GM18526 (cell line): ENCODE results near the gene PRPF8.

Experiments used
- POLR2A ChIP-seq: IDR thresholded peaks from 3 replicates; pipeline ENCODE4 v1.6.1; 2011; ENCODE audit not compliant: insufficient read length; ENCODE audit errors: extremely low read depth

PRPF8 gene

DNA sequence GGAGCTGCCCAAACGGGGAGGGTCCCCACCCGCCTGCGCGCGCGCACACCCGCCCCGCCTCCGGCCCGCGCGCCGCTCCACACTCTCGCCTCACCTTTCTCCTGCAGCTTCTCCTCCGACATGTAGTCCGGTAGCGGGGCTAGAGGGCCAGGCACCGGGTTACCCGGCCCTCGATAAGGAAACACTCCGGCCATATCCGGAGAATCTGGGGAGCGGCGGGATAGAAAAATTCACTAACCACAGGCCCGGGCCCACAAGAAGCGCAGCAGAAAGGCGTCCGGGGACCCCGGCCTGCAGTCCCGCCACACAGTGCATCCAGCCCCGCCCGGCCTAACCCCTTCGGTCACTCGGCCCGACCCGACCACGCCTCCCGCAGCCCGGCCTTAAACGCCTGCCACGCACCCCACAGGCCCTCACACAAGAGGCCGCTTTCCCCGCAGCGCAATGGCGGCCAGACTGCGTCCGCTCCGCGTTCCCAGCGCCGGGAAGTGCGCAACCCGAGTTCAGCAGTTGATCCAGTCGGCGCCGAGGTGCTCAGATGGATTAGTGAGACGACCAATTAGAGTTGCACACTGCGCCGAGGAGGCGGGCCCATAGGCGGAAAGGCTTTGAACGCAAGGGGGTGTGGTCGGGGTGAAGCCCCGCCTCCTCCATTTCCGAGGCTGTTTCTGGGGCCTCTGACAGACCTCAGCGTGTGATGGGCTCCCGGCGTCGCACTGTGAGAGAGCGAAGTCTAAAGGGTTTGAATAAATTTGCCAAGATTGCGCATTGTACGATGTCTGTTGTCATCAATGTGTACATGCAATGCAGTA, at the start of gene PRPF8:
Gene PRPF8, minus strand, starts transcription at position 490 of the 812 bp plus-strand sequence. Its CDS starts 296 bp downstream, at position 194.
- peak; percentile 94 for TF ChIP-seq POLR2A

DNA sequence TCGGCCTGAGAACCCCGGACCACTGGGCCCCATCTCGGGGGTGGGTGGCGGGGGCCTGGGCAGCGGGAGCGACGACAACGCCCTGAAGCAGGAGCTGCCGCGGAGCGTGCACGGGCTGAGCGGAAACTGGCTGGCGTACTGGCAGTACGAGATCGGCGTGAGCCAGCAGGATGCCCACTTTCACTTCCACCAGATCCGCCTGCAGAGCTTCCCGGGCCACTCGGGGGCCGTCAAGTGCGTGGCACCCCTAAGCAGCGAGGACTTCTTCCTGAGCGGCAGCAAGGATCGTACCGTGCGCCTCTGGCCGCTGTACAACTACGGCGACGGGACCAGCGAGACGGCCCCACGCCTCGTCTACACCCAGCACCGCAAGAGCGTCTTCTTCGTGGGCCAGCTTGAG, 49.1 kb upstream of the PRPF8 start:
- TF ChIP-seq POLR2A: no peak

DNA sequence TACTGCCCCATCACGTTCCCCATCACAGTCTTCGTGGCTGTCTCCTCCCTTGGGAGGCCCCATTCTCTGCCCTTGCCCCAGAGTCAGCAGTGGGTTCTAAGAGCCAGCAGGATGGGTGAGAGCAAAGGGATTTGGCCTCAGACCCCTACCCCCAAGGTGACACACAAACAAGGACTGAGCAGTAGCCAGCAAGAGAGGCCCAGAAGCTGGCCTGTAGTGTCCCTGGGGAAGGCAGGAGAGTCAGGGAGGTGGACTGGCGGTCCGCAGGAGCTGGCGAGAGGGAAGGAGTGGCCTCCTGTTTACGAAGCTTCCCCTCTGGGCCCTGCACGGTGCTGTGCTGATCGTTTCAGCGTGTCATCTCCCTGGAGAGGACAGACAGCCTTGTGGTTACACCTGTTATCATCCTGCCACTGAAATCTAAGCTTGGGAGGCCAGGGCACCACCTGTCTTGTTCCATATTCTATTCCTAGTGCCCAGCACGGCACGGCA, 48.2 kb upstream of the PRPF8 start:
- no peak for TF ChIP-seq POLR2A

DNA sequence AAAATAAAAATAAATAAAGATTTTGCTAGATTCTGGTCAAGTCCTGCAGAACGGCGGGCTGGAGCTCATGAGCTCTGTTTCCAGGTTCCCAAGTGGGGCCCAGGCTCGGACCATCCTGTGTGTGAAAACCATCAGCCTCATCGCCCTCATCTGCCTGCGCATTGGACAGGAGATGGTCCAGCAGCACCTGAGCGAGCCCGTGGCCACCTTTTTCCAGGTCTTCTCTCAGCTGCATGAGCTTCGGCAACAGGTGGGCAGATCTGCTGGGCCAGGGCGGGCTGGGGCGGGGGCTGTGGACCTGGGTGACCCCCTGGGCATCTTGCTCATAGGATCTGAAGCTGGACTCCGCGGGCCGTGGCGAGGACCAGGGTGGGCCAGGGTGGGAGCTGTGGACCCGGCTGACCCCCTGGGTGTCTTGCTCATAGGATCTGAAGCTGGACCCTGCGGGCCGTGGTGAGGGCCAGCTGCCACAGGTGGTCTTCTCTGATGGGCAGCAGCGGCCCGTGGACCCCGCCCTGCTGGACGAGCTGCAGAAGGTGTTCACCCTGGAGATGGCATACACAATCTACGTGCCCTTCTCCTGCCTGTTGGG, 47.7 kb upstream of the PRPF8 start:
- TF ChIP-seq POLR2A: no peak

DNA sequence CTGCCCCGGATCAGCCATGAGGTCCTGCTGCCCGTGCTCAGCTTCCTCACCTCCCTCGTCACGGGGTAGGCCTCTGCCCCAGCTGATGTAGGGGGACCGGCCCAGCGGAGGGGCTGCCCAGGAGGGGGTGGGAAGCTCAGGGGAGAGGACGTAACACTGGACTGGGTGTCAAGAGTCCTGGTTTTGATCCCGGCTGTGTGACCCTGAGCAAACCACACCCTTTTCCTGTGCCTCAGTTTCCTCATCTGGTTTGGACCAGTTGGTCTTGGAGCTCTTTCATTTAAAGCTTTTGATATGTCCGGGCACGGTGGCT, 46.5 kb upstream of the PRPF8 start:
- no peak for TF ChIP-seq POLR2A

DNA sequence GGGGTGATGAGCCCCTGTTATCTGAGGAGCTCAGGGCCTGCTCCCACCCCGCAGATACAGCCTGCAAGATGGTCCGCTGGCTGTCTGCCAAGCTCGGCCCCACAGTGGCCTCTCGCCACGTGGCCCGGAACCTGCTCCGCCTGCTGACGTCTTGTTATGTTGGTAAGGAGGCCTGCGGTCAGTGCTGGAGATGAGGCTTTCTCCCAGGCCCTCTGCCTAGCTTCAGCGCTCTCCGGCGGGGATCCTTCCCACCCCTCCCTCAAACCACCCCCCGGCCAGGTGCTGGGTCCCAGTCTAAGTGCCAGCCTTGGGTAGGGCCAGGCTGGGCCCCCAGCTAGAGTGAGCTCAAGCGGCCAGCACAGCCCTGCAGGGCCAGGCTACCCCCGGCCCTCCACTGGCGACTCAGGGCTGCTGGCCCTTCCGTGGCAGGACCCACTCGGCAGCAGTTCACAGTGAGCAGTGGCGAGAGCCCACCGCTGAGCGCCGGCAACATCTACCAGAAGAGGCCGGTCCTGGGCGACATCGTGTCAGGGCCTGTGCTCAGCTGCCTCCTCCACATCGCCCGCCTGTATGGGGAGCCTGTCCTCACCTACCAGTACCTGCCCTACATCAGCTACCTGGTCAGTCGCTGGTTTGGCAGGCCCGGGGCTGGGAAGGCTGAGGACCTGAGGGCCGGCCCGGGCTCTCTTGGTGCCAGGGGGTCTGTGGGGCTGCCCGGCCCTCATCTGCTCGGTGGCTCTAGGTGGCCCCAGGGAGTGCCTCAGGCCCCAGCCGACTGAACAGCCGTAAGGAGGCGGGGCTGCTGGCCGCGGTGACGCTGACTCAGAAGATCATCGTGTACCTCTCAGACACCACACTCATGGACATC, 45.9 kb upstream of the PRPF8 start:
- no peak for TF ChIP-seq POLR2A

DNA sequence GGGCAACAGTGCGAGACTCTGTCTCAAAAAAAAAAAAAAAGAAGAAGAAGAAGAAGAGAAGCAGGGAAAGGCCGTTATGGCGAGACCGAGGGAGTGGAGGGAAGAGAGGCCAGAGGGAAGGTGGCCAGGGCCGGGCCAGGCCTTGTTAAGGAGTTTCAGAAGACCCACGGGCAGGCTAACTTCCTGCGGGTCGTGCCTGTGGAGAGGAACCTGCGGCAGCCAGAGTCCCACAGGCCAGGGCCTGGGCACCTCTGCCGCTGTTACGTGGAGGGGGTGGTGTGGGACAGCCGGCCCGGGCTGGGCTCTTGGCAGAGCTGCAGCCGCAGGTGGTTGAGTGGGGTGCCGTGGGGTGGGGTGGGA, 45.3 kb upstream of the PRPF8 start:
- no peak for TF ChIP-seq POLR2A

DNA sequence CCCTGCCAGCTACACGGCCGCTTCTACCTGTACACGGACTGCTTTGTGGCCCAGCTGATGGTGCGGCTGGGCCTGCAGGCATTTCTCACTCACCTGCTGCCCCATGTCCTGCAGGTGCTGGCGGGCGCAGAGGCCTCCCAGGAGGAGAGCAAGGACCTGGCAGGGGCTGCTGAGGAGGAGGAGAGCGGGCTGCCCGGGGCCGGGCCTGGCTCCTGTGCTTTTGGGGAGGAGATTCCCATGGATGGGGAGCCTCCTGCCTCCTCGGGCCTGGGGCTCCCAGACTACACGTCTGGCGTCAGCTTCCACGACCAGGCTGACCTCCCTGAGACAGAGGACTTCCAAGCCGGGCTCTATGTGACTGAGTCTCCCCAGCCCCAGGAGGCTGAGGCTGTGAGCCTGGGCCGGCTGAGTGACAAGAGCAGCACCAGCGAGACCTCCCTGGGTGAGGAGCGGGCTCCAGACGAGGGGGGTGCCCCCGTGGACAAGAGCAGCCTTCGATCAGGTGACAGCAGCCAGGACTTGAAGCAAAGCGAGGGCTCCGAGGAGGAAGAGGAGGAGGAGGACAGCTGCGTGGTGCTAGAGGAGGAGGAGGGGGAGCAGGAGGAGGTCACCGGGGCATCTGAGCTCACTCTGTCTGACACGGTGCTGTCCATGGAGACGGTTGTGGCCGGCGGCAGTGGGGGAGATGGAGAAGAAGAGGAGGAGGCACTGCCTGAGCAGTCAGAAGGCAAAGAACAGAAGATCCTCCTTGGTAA, 43.4 kb upstream of the PRPF8 start:
- TF ChIP-seq POLR2A: no peak

DNA sequence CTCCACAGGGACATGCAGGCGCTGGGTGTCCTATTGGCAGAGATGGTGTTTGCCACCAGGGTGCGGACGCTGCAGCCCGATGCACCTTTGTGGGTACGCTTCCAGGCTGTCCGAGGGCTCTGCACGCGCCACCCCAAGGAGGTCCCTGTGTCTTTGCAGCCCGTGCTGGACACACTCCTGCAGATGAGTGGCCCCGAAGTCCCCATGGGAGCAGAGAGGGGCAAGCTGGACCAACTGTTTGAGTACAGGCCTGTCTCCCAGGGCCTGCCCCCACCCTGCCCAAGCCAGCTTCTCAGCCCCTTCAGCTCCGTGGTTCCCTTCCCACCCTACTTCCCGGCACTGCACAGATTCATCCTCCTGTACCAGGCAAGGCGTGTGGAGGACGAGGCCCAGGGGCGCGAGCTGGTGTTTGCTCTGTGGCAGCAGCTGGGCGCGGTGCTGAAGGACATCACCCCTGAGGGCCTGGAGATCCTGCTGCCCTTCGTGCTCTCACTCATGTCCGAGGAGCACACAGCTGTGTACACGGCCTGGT, 42.7 kb upstream of the PRPF8 start:
- no peak for TF ChIP-seq POLR2A

DNA sequence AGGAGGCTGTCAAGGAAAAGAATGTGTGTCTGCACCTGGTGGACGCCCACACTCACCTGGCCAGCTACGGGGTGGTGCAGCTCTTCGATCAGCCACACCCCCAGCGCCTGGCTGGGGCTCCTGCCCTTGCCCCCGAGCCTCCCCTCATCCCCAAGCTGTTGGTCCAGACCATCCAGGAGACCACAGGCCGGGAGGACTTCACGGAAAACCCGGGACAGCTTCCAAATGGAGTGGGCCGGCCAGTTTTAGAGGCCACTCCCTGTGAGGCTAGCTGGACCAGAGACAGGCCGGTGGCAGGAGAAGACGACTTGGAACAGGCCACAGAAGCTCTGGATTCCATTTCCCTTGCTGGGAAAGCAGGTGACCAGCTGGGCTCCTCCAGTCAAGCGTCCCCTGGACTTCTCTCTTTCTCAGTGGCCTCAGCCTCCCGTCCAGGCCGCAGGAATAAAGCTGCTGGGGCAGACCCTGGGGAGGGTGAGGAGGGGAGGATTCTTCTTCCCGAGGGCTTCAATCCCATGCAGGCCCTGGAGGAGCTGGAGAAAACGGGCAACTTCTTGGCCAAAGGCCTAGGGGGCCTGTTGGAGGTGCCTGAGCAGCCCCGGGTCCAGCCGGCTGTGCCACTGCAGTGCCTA, 42.1 kb upstream of the PRPF8 start:
- TF ChIP-seq POLR2A: no peak

DNA sequence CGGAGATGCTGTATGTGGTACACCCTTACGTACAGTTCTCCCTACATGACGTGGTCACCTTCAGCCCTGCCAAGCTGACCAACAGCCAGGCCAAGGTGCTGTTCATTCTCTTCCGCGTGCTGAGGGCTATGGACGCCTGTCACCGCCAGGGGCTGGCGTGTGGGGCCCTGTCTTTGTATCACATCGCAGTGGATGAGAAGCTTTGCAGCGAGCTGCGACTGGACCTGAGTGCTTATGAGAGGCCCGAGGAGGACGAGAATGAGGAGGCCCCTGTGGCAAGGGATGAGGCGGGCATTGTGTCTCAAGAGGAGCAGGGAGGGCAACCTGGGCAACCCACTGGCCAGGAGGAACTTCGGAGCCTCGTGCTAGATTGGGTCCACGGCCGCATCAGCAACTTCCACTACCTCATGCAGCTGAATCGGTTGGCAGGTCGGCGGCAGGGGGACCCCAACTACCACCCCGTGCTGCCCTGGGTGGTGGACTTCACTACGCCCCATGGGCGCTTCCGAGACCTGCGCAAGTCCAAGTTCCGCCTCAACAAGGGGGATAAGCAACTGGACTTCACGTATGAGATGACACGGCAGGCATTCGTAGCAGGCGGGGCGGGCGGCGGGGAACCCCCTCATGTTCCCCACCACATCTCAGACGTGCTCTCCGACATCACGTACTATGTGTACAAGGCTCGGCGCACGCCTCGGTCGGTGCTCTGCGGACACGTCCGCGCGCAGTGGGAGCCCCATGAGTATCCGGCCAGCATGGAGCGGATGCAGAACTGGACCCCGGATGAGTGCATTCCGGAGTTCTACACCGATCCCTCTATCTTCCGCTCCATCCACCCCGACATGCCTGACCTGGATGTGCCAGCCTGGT, 41.2 kb upstream of the PRPF8 start:
- TF ChIP-seq POLR2A: no peak

DNA sequence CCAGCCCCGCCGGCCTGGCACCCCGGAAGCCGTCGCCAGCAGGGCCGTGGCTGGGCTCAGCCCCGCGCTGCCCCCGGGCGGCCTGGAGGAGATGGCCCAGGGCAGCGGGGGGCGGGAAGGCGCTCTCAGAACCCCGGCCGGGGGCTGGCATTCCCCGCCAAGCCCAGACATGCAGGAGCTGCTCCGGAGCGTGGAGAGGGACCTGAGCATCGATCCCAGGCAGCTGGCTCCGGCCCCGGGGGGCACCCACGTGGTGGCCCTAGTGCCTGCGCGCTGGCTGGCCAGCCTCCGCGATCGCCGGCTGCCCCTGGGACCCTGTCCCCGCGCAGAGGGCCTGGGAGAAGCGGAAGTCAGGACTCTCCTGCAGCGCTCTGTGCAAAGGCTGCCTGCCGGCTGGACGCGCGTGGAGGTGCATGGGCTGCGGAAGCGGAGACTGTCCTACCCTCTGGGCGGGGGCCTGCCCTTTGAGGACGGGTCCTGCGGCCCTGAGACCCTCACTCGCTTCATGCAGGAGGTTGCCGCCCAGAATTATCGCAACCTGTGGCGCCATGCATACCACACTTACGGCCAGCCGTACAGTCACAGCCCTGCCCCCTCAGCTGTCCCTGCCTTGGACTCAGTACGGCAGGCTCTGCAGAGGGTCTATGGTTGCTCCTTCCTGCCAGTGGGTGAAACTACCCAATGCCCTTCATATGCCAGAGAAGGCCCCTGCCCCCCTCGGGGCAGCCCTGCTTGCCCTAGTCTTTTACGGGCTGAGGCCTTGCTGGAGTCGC, 40.4 kb upstream of the PRPF8 start:
- TF ChIP-seq POLR2A: no peak

DNA sequence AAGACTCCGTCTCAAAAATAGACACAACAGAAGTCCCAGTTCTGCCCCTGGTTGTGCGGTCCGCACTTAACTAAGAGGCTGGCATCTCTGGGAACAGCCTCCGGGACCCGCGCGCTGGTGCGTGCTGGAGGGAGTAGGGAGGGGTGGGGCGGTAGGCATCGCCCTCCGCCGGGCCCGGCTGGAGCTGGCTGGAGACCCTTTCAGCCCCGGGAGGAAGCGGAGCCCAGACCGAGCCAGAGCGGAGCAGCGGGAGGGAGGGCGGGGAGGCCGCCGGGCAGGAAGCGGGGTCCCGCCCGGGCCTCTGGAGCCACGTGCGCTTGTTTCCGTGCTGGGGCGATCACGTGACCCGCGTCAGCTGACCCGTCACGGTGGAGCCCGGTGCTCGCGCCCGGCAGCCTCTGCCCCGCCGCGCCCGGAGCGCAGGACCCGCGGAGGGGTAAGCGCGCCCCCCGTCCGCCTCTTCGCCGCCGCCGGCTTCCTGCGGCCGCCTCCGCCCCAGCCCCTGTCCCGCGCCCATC, 39.7 kb upstream of the PRPF8 start, which contains the start of gene WDR81:
Gene WDR81, plus strand, starts transcription at position 354 of the 518 bp plus-strand sequence. CDS start 256 bp downstream, outside the sequence.
- peak; percentile 43 for TF ChIP-seq POLR2A
